HS-27A (cell line): ENCODE measurements around the gene SLIT1.

Source experiments
- DNase-seq: peaks from one replicate; pipeline ENCODE4 v3.0.0-alpha.2; 2012; ENCODE audit warnings: low read depth, missing footprints

SLIT1 gene

GRCh38 chr10:97080051-97080776 lies 105.5 kb downstream of the SLIT1 start:
- no peak for DNase-seq

GRCh38 chr10:97079448-97079847 lies 106.3 kb downstream of the SLIT1 start:
- no peak for DNase-seq

GRCh38 chr10:97078938-97079445 lies 106.8 kb downstream of the SLIT1 start:
- DNase-seq = no peak

GRCh38 chr10:97078261-97078937 lies 107.4 kb downstream of the SLIT1 start:
- no peak for DNase-seq

GRCh38 chr10:97076781-97077180 lies 109.0 kb downstream of the SLIT1 start:
- DNase-seq = no peak

- DNase-seq = no peak
Observed at GRCh38 chr10:97075961-97076525, 109.7 kb downstream of the SLIT1 start.

- DNase-seq = no peak
Observed at GRCh38 chr10:97075421-97075820, 110.3 kb downstream of the SLIT1 start.

- no peak for DNase-seq
Observed at GRCh38 chr10:97074256-97075145, 111.3 kb downstream of the SLIT1 start.

GRCh38 chr10:97072851-97073665 lies 112.7 kb downstream of the SLIT1 start:
- DNase-seq = peak; percentile 12

- DNase-seq = no peak
Observed at GRCh38 chr10:97071496-97071895, 114.3 kb downstream of the SLIT1 start.

GRCh38 chr10:97069576-97070362 lies 116.0 kb downstream of the SLIT1 start:
- DNase-seq = no peak

GRCh38 chr10:97069026-97069425 lies 116.7 kb downstream of the SLIT1 start:
- no peak for DNase-seq

- DNase-seq = no peak
Observed at GRCh38 chr10:97067716-97068391, 117.9 kb downstream of the SLIT1 start.

GRCh38 chr10:97066877-97067555 lies 118.7 kb downstream of the SLIT1 start:
- DNase-seq = no peak

GRCh38 chr10:97065686-97066660 lies 119.8 kb downstream of the SLIT1 start:
- no peak for DNase-seq

GRCh38 chr10:97065128-97065527 lies 120.6 kb downstream of the SLIT1 start:
- DNase-seq = no peak

GRCh38 chr10:97063983-97064837 lies 121.5 kb downstream of the SLIT1 start:
- DNase-seq = no peak
